Measurements from ENCODE around the gene ANKRD55. TPM values are rescaled to one million over a fixed set of nuclear protein-coding genes. Genes with fewer than 3 reads are reported as not detected.
"Not testable (repeated sequence)": the region's sequence is repeated elsewhere in the genome, so short reads cannot be mapped to it uniquely, and the experiment has no call there.

ANKRD55 gene
- total RNA-seq, 2 experiments from 2014 or later, result 3.7 to 5.7 TPM

DNA sequence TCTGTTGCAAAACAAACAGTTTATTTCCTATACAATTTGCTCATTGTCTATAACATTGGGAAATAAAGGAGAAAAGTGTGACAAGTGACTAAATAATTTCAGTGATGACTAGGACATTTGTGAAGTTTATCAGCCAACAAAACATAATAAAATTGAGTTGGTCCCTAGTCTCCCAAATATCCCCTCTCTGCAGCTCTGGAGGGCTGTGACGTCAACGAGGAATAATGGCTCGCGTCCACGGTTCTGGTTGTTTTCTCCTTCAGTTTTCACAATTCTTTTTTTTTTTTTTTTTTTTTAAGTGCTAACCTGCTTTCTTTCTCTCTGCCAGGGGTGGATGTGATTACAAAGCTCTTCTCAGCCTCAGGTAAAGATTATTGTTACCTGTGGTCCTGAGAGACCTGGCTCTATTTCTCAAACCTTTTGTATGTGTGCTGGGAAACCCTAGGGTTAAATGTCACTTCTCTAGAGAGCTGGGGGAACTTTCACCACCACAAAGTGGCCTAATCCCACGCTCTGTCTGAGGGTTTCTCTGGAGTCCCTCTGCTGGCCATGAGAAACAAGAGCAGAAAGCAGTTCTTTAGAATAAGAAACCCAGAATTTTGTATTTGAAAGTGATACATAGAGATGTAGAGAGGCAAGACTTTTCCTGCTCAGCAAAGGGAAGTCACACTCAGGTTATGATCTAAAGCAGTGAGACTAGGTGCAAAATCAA is 36.2 kb upstream of the ANKRD55 start:
- H3K9me3 Mint-ChIP-seq (ENCODE audit: low read depth), result no peaks in the 10 kb centered on the region
- H3K27ac Mint-ChIP-seq, result no peak overlapping the region
- DNase-seq (peak; percentile 29), ATAC-seq (no peak)
- peaks cover 19% of the 10 kb centered on the region for H3K4me1 Mint-ChIP-seq
- no peaks in the 10 kb centered on the region for H3K36me3 Mint-ChIP-seq (ENCODE audit: low read depth)
- no peak overlapping the region for H3K4me3 Mint-ChIP-seq
- intact Hi-C loops (cut with DNase I, micrococcal nuclease), result no loop called here
- ChIA-PET CTCF (interaction anchor here (0.6 to 7.6 kb wide), 17 partner anchors 10 to 954 kb away, joined by 3 to 127 read pairs (median 3); no protein-coding TSS in a partner anchor), POLR2A (interaction anchor here (0.7 to 1.0 kb wide), 2 partner anchors 332 to 334 kb away, joined by 3 to 4 read pairs; no protein-coding TSS in a partner anchor)
- H3K27me3 Mint-ChIP-seq, result no peaks in the 10 kb centered on the region

- H3K9me3 Mint-ChIP-seq (ENCODE audit: low read depth); DNase-seq; H3K36me3 Mint-ChIP-seq (ENCODE audit: low read depth); H3K27ac Mint-ChIP-seq; intact Hi-C loops (cut with DNase I, micrococcal nuclease); H3K4me3 Mint-ChIP-seq; ATAC-seq; POLR2A ChIA-PET; H3K27me3 Mint-ChIP-seq: not testable (repeated sequence)
- peaks cover 19% of the 10 kb centered on the region for H3K4me1 Mint-ChIP-seq
- CTCF ChIA-PET, result interaction anchor here (0.7 to 7.6 kb wide), 4 partner anchors 10 to 572 kb away, joined by 3 to 127 read pairs (median 6); no protein-coding TSS in a partner anchor
These were observed 35.6 kb upstream of the ANKRD55 start for GRCh38 chr5:56268707-56269106.

DNA sequence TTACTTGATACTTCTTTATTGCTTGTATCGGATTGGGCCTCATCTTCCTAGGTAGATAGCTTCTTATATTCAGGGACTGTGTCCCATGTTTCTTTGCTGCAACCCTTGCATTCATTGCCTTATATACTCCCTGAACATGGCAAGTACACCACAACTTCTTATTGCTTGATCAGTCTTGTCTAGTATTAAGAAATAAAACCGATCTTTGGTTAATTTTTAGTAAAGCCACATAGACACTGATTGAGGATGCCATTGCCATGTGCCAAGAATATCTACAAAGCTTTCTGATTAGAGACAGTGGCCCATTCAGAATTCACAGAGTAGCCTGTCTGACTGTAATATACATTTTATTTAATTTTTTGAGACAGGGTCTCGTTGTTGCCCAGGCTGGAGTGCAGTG is 34.7 kb upstream of the ANKRD55 start:
- no peaks in the 10 kb centered on the region for H3K27me3 Mint-ChIP-seq
- no peaks in the 10 kb centered on the region for H3K36me3 Mint-ChIP-seq (ENCODE audit: low read depth)
- ChIA-PET POLR2A (no interaction called here), CTCF (interaction anchor here (0.5 to 7.6 kb wide), 4 partner anchors 233 to 573 kb away, joined by 3 to 127 read pairs (median 4); no protein-coding TSS in a partner anchor)
- H3K27ac Mint-ChIP-seq, result no peak overlapping the region
- ATAC-seq, result no peak
- DNase-seq, result no peak
- H3K9me3 Mint-ChIP-seq (ENCODE audit: low read depth), result no peaks in the 10 kb centered on the region
- no peak overlapping the region for H3K4me3 Mint-ChIP-seq
- intact Hi-C loops (cut with DNase I, micrococcal nuclease), result no loop called here
- H3K4me1 Mint-ChIP-seq, result peaks cover 19% of the 10 kb centered on the region

DNA sequence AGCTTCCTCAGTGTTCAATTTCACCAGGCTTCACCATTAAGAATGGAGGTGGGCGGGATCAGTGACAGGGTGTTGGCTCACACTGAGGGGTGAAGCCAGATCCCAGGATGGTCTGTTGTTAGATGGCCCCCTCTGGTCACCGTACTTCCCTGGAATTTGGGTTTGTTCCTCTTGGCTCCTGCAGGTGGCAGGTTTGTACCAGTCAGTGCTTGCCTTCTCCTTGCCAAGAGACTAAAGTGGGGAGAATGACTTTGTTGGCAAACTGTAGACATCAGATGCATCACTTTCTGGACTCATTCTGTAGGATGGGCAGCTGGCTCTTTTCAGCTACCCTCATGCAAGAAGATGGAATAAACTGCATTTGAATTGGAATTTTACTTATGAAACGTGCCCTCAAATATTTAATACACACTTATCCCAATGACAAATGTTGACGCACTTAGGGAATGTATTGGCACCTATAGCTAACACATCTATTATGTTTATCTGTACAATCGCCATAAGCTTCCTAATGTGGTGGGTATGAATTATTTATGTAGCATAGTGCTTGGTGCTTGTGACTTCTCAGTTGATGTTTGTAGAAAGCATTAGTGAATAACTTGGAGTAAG is 31.4 kb upstream of the ANKRD55 start:
- peak; percentile 51 for DNase-seq
- Mint-ChIP-seq H3K4me3 (no peak overlapping the region), H3K36me3 (ENCODE audit: low read depth) (no peaks in the 10 kb centered on the region), H3K4me1 (peaks cover 2% of the 10 kb centered on the region), H3K27ac (no peak overlapping the region), H3K9me3 (ENCODE audit: low read depth) (no peaks in the 10 kb centered on the region), H3K27me3 (no peaks in the 10 kb centered on the region)
- ChIA-PET POLR2A (no interaction called here), CTCF (interaction anchor here (0.6 to 4.1 kb wide), 12 partner anchors 8 to 877 kb away, joined by 3 to 26 read pairs (median 4); no protein-coding TSS in a partner anchor)
- ATAC-seq, result peak; percentile 42
- intact Hi-C loops (cut with DNase I, micrococcal nuclease), result loop anchor here in 1 of 2 experiments (5.0 kb wide), 1 partner anchor 327 kb away; no protein-coding TSS in a partner anchor

GRCh38 chr5:56262279-56262678 is 29.1 kb upstream of the ANKRD55 start:
- ATAC-seq (no peak), DNase-seq (no peak)
- H3K27ac Mint-ChIP-seq, result no peak overlapping the region
- H3K9me3 Mint-ChIP-seq (ENCODE audit: low read depth), result no peaks in the 10 kb centered on the region
- H3K36me3 Mint-ChIP-seq (ENCODE audit: low read depth), result no peaks in the 10 kb centered on the region
- no peaks in the 10 kb centered on the region for H3K27me3 Mint-ChIP-seq
- CTCF ChIA-PET, result interaction anchor here (0.9 to 1.1 kb wide), 2 partner anchors 357 to 384 kb away, joined by 3 read pairs; no protein-coding TSS in a partner anchor
- H3K4me1 Mint-ChIP-seq, result no peaks in the 10 kb centered on the region
- POLR2A ChIA-PET, result no interaction called here
- intact Hi-C loops (cut with DNase I, micrococcal nuclease), result loop anchor here in 1 of 2 experiments (5.0 kb wide), 1 partner anchor 325 kb away; no protein-coding TSS in a partner anchor
- H3K4me3 Mint-ChIP-seq, result no peak overlapping the region

DNA sequence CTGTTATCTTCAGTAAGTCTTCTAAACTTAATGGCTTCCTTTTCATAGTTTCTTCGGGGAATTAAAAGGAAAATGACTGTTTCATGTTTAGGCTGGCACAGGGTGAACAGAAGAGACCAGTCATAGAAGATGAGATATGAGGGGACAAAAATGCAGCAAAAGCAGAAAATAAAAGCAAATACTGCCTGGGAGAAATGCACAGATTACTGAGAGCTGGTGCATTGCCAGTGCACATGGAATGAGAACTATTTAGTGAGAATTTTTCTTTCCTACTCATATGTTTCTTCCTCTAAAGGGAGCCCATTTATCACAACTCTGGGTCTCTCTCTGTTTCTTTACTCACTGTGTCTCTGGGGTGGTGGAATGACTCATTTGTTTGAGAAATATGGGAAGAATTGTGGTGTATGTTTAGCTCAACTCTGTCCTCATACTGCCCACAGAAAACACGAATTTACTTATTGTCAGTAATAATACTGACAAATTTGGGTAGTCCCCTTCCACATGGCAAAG is 25.9 kb upstream of the ANKRD55 start:
- ChIA-PET POLR2A (interaction anchor here (0.6 kb wide), 1 partner anchor 411 kb away, joined by 5 read pairs; no protein-coding TSS in a partner anchor), CTCF (interaction anchor here (0.6 to 1.5 kb wide), 3 partner anchors 10 to 1174 kb away, joined by 3 to 7 read pairs (median 3); no protein-coding TSS in a partner anchor)
- H3K27ac Mint-ChIP-seq, result no peak overlapping the region
- H3K9me3 Mint-ChIP-seq (ENCODE audit: low read depth), result no peaks in the 10 kb centered on the region
- H3K4me1 Mint-ChIP-seq, result no peaks in the 10 kb centered on the region
- peak; percentile 96 for ATAC-seq
- H3K36me3 Mint-ChIP-seq (ENCODE audit: low read depth), result no peaks in the 10 kb centered on the region
- DNase-seq, result no peak
- intact Hi-C loops (cut with DNase I, micrococcal nuclease), result no loop called here
- H3K4me3 Mint-ChIP-seq, result no peak overlapping the region
- H3K27me3 Mint-ChIP-seq, result no peaks in the 10 kb centered on the region

DNA sequence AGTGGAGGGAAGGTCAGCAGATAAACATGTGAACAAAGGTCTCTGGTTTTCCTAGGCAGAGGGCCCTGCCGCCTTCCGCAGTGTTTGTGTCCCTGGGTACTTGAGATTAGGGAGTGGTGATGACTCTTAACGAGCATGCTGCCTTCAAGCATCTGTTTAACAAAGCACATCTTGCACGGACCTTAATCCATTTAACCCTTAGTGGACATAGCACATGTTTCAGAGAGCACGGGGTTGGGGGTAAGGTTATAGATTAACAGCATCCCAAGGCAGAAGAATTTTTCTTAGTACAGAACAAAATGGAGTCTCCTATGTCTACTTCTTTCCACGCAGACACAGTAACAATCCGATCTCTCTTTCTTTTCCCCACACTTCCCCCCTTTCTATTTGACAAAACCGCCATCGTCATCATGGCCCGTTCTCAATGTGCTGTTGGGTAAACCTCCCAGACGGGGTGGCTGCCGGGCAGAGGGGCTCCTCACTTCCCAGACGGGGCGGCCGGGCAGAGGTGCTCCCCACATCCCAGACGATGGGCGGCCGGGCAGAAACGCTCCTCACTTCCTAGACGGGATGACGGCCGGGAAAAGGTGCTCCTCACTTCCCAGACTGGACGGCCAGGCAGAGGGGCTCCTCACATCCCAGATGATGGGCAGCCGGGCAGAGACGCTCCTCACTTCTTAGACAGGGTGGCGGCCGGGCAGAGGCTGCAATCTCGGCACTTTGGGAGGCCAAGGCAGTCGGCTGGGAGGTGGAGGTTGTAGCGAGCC is 24.8 kb upstream of the ANKRD55 start:
- H3K9me3 Mint-ChIP-seq (ENCODE audit: low read depth); ATAC-seq; H3K27ac Mint-ChIP-seq; H3K4me3 Mint-ChIP-seq; DNase-seq; POLR2A ChIA-PET; H3K4me1 Mint-ChIP-seq; intact Hi-C loops (cut with DNase I, micrococcal nuclease); H3K36me3 Mint-ChIP-seq (ENCODE audit: low read depth); H3K27me3 Mint-ChIP-seq: not testable (repeated sequence)
- CTCF ChIA-PET, result interaction anchor here (0.6 to 1.5 kb wide), 3 partner anchors 11 to 1175 kb away, joined by 3 to 7 read pairs (median 3); no protein-coding TSS in a partner anchor

- H3K4me1 Mint-ChIP-seq, result no peaks in the 10 kb centered on the region
- no peak overlapping the region for H3K4me3 Mint-ChIP-seq
- H3K27ac Mint-ChIP-seq, result no peak overlapping the region
- H3K36me3 Mint-ChIP-seq (ENCODE audit: low read depth), result no peaks in the 10 kb centered on the region
- POLR2A ChIA-PET, result interaction anchor here (0.6 kb wide), 1 partner anchor 96 kb away, joined by 16 read pairs; no protein-coding TSS in a partner anchor
- no peaks in the 10 kb centered on the region for H3K27me3 Mint-ChIP-seq
- CTCF ChIA-PET, result no interaction called here
- no peaks in the 10 kb centered on the region for H3K9me3 Mint-ChIP-seq (ENCODE audit: low read depth)
- no peak for ATAC-seq
- DNase-seq, result no peak
- intact Hi-C loops (cut with DNase I, micrococcal nuclease), result no loop called here
These were observed 23.9 kb upstream of the ANKRD55 start for GRCh38 chr5:56257010-56257409.

DNA sequence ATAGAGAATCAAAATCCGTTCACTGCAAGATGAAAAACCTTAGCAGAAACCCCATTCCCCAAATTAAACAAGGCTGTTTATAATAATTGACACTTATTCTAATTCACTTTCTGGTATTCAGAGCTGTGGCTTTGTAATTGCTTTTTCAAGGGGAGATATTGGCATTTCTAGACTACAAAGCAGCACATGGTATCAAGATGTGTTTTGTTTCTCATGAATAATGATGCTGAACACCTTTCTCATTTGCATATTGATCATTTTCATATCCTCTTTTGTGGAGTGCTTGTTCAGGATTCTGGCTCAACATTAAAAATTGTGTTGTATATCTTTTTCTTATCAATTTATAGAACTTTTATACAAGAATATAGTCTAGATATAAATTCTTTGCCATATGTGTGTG is 22.4 kb upstream of the ANKRD55 start:
- no peaks in the 10 kb centered on the region for H3K27me3 Mint-ChIP-seq
- no peak overlapping the region for H3K27ac Mint-ChIP-seq
- intact Hi-C loops (cut with DNase I, micrococcal nuclease), result no loop called here
- no peaks in the 10 kb centered on the region for H3K4me1 Mint-ChIP-seq
- H3K36me3 Mint-ChIP-seq (ENCODE audit: low read depth), result no peaks in the 10 kb centered on the region
- no peaks in the 10 kb centered on the region for H3K9me3 Mint-ChIP-seq (ENCODE audit: low read depth)
- DNase-seq (no peak), ATAC-seq (no peak)
- H3K4me3 Mint-ChIP-seq, result no peak overlapping the region
- ChIA-PET POLR2A (no interaction called here), CTCF (no interaction called here)

- intact Hi-C loops (cut with DNase I, micrococcal nuclease), result no loop called here
- ATAC-seq (no peak), DNase-seq (no peak)
- Mint-ChIP-seq H3K9me3 (ENCODE audit: low read depth) (peaks cover 2% of the 10 kb centered on the region), H3K4me3 (no peak overlapping the region), H3K27ac (no peak overlapping the region), H3K27me3 (no peaks in the 10 kb centered on the region), H3K36me3 (ENCODE audit: low read depth) (no peaks in the 10 kb centered on the region), H3K4me1 (no peaks in the 10 kb centered on the region)
- POLR2A ChIA-PET, result no interaction called here
- CTCF ChIA-PET, result no interaction called here
These were observed 20.8 kb upstream of the ANKRD55 start for GRCh38 chr5:56253924-56254323.

GRCh38 chr5:56253126-56253525 is 20.0 kb upstream of the ANKRD55 start:
- ChIA-PET POLR2A (no interaction called here), CTCF (interaction anchor here (0.5 to 0.7 kb wide), 3 partner anchors 151 to 828 kb away, joined by 3 to 4 read pairs (median 3); no protein-coding TSS in a partner anchor)
- no peaks in the 10 kb centered on the region for H3K27me3 Mint-ChIP-seq
- H3K27ac Mint-ChIP-seq, result no peak overlapping the region
- H3K9me3 Mint-ChIP-seq (ENCODE audit: low read depth), result peaks cover 2% of the 10 kb centered on the region
- DNase-seq (no peak), ATAC-seq (no peak)
- H3K4me1 Mint-ChIP-seq, result no peaks in the 10 kb centered on the region
- intact Hi-C loops (cut with DNase I, micrococcal nuclease), result no loop called here
- no peaks in the 10 kb centered on the region for H3K36me3 Mint-ChIP-seq (ENCODE audit: low read depth)
- H3K4me3 Mint-ChIP-seq, result no peak overlapping the region

Data from activated CD4-positive, alpha-beta T cell treated with anti-CD3 and anti-CD28 coated beads for 36 hours (primary cell).